GM12872 (cell line): ENCODE data around the gene ANKRD33B.

Experiments
- TF ChIP-seq, protein P1 (sequence below): IDR thresholded peaks from 3 replicates; pipeline ENCODE4 v1.5.1; 2011; ENCODE audit warnings: low read depth, mild to moderate bottlenecking, low read length, moderate library complexity; ENCODE audit not compliant: insufficient read depth

The ANKRD33B gene

DNA sequence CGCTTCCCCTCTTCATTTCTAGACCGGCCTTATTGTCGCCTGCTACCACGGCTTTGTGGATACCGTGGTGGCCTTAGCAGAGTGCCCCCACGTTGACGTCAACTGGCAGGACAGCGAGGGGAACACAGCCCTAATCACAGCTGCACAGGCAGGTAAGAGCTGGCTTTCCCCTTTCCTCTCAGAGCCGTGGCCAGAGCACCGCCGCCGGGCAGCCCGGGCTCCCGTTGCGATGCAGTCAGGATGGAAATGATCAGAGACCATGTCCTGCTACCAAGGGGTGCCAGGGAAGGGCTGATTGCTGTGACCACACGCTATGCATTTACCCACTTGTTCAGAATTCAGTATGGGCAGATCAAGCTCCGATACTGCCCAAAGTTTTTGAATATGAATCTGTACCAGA lies 54.4 kb downstream of the ANKRD33B start:
- TF ChIP-seq, protein P1, sequence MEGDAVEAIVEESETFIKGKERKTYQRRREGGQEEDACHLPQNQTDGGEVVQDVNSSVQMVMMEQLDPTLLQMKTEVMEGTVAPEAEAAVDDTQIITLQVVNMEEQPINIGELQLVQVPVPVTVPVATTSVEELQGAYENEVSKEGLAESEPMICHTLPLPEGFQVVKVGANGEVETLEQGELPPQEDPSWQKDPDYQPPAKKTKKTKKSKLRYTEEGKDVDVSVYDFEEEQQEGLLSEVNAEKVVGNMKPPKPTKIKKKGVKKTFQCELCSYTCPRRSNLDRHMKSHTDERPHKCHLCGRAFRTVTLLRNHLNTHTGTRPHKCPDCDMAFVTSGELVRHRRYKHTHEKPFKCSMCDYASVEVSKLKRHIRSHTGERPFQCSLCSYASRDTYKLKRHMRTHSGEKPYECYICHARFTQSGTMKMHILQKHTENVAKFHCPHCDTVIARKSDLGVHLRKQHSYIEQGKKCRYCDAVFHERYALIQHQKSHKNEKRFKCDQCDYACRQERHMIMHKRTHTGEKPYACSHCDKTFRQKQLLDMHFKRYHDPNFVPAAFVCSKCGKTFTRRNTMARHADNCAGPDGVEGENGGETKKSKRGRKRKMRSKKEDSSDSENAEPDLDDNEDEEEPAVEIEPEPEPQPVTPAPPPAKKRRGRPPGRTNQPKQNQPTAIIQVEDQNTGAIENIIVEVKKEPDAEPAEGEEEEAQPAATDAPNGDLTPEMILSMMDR, result no peak

DNA sequence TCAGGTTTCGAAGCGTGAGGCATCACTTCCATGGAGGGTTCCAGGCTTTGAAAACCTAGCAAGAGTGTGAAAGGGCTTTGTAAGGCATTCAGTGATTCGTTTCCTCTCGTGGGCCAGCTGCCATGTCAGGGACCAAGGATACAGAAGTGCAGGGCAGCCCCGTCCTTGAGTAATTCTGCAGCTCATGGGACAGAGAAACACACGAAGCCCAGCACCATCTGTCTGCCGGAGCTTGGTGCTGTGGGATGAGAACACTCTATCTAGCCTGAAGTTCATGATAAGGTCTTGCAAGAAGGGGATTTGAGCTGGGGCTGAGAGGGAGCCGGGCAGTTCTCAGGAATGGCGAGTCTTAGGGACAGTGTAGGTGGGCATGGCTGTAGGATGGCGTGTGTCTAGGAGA lies 55.8 kb downstream of the ANKRD33B start:
- TF ChIP-seq, protein P1, result no peak

DNA sequence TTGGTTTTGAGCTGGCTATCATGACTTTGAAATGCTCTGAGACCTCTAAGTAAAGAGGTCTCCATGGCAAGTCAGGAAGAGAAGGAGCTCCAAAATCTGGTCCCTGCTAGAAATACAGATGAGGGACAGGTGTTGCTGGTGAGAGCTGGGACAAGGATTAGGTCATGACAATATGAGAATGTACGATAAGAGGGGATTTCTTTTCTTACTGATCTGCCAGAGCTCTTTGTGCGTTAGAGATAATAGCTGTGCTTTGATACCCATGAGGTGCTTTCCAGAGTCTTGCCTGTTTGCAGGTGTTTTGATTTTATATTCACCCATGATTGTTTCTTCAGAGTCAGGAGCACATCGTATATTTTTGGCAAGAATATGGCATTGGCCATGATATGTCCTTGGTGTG lies 56.5 kb downstream of the ANKRD33B start:
- TF ChIP-seq, protein P1, result no peak

DNA sequence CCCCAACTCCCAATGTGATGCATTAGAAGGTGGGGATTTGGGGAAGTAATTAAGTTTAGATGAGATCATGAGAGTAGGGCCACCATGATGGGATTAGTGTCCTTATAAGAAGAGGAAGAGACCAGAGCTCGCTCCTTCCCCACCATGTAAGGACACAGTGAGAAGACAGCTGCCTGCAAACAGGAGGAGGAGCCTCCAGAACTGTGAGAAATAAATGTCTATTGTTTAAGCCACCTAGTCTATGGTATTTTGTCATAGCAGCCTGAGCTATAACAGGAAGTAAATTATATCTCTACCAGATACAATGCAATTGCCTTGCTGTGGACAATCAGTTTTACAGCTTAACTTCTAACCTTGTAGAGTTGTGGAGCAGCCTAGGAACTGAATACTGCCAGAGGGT lies 58.0 kb downstream of the ANKRD33B start:
- TF ChIP-seq, protein P1, result no peak

DNA sequence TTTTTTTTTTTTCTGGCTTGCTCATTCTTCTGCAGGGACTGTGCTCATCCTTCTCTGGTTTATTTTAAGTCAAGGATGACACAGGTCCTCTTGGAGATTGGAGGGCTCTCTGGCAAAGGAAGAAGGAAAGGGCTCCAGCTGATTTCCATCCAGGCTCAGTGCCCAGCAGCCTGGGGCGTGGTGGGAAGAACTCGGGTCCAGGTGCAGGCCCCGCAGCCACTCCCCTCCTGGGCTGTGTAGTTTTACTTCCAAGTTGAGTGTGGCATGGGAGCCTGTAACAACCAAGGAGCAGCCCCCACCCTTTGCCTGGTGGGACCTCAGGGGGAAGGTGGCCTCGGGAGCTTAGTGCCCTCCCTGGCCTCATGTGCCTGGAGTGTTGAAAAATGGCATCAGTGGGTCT lies 58.9 kb downstream of the ANKRD33B start:
- TF ChIP-seq, protein P1, result no peak

DNA sequence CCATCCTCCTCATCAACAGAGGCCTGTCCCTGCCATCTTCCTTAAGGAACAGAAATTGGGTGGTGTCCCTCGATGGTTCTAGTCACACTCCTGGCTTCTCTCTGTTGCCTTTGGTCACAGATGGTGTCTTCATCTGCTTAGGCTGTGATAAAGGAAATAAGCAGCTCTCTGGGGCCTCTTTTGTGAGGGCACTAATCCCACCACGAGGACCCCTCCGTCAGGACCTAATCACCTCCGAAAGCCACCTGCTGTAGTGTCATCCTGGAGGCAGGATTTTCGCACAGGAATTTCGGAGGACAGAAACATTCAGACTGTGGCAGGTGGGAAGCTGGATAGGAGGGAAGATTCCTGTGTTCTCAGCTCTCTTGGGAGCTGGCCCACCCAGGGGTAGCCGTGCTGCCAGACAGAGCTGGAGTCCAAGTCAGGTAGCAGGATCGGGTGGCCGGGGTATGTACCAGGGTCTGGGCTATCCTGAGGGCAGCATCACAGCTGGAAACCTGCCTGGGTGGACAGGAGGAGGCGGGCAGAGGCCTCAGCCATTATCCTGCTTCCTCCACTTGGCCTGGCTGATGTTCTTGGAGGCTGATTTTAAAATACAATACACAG lies 59.5 kb downstream of the ANKRD33B start:
- TF ChIP-seq, protein P1, result no peak

DNA sequence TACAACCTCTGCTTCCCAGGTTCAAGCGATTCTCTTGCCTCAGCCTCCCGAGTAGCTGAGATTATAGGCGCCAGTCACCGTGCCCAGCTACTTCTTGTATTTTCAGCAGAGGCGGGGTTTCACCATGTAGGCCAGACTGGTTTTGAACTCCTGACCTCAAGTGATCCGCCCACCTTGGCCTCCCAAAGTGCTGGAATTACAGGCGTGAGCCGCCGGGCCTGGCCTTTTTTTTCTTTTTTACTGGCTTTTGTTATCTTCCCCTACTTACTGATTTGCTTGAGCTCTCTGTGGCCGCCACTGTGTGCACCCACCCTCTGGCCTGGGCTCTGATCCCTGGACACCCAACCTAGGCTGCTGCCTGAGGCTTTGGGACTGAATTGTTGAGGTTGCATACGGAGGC lies 60.3 kb downstream of the ANKRD33B start:
- TF ChIP-seq, protein P1, result no peak
